GM10266 (cell line): ENCODE results near the gene TUBGCP3.

ENCODE experiments used
- DNase-seq: peaks from one replicate; pipeline ENCODE4 v3.0.0; 2012; ENCODE audit errors: extremely low spot score
- CTCF ChIP-seq: IDR thresholded peaks from 2 replicates; pipeline ENCODE4 v1.5.1; 2012; ENCODE audit warnings: mild to moderate bottlenecking, low read depth; ENCODE audit not compliant: control insufficient read depth, insufficient read depth; ENCODE audit errors: missing control alignments

TUBGCP3 gene

GRCh38 chr13:112582263-112582662, 5.7 kb downstream of the TUBGCP3 start:
- DNase-seq = no peak
- TF ChIP-seq CTCF = no peak

- TF ChIP-seq CTCF = no peak
Observed at GRCh38 chr13:112580912-112581311, 7.0 kb downstream of the TUBGCP3 start.

GRCh38 chr13:112580211-112580610, 7.7 kb downstream of the TUBGCP3 start:
- DNase-seq = no peak
- TF ChIP-seq CTCF = no peak

More at GRCh38 chr13:112580912-112581311, 7.0 kb downstream of the TUBGCP3 start:
- DNase-seq = no peak

GRCh38 chr13:112579310-112579843, 8.6 kb downstream of the TUBGCP3 start:
- DNase-seq = no peak
- TF ChIP-seq CTCF = no peak

GRCh38 chr13:112576768-112577167, 11.2 kb downstream of the TUBGCP3 start:
- no peak for TF ChIP-seq CTCF
- DNase-seq = no peak

GRCh38 chr13:112576191-112576590, 11.8 kb downstream of the TUBGCP3 start:
- DNase-seq = no peak
- TF ChIP-seq CTCF = no peak

GRCh38 chr13:112575675-112576074, 12.3 kb downstream of the TUBGCP3 start:
- no peak for DNase-seq
- TF ChIP-seq CTCF = no peak
